ENCODE measurements around the gene RFX4.
"Not testable (repeated sequence)": the region's sequence is repeated elsewhere in the genome, so short reads cannot be mapped to it uniquely, and the experiment has no call there.

The RFX4 gene

DNA sequence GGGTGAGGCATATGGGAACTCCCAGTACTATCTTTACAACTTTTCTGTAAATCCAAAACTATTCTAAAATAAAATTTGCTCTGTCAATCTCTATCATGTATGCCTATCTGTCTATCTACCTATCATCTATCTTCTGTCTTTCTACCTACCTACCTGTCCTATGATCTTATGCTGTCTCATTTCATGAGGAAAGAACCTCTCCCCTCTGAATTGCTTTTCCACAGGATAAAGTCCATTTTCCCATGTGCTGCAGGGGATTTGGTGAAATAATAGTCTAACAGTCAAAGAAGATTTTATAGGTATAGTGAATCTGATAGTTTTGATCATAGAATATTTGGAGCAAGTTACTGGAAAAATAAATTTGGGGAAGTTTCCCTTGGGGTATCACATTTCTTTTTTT, 104.9 kb downstream of the RFX4 start:
- TF ChIP-seq Cebpa-rat (IDR thresholded peaks at IDR 0.05): no peak
- no peaks in the 10 kb centered on the region for H4K20me1 ChIP-seq

DNA sequence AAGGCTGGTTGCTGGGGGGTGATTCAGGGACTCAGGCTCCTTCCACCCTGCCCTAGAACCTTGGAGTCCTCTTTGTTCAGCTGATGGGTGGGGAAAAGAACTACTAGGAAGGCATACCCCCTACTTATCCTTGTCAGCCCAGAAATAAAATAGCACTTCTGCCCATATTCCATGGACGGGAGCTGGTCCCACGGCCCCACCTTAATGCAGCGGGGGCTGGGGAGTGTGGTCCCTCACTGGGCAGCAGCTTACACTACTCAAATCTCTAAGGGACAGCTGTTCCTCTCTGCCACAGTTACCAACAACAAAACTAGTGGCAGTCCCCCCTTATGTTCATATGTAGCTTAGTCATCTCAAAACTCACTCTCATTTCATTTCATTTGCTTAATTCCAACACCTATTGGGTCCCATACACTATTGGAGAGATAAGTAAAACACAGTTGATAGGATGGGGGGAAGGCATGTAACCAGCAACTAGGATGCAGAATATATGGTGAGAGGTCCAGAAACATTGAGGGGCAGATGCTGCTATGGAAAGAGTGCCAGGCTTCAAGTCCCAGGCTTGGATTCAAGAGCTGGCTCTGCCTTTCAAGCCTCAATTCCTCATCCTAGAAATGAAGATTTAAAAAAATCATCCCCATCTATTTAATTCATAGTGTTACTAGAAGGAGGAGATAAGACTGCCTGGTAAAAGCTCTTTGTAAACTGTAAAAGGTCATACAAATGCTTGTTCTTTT, 107.9 kb downstream of the RFX4 start:
- Histone ChIP-seq H3K9me3 (replicated peaks in 1 of 11) (no peaks in the 10 kb centered on the region), H3K4me3 (no peak overlapping the region), H3K4me1 (no peaks in the 10 kb centered on the region), H4K20me1 (no peaks in the 10 kb centered on the region), H3K36me3 (no peaks in the 10 kb centered on the region), H3K27me3 (no peaks in the 10 kb centered on the region), H3K27ac (no peak overlapping the region), H3K4me2 (no peak overlapping the region), H3K9ac (no peak overlapping the region)
- TF ChIP-seq Cebpa-rat (IDR thresholded peaks at IDR 0.05): no peak

More for the DNA sequence above, 104.9 kb downstream of the RFX4 start:
- no peak overlapping the region for H3K4me2 ChIP-seq
- H3K9me3 ChIP-seq (replicated peaks in 1 of 11): no peaks in the 10 kb centered on the region
- no peak overlapping the region for H3K27ac ChIP-seq
- no peaks in the 10 kb centered on the region for H3K4me1 ChIP-seq
- no peaks in the 10 kb centered on the region for H3K36me3 ChIP-seq
- H3K27me3 ChIP-seq: no peaks in the 10 kb centered on the region
- no peak overlapping the region for H3K4me3 ChIP-seq
- no peak overlapping the region for H3K9ac ChIP-seq

DNA sequence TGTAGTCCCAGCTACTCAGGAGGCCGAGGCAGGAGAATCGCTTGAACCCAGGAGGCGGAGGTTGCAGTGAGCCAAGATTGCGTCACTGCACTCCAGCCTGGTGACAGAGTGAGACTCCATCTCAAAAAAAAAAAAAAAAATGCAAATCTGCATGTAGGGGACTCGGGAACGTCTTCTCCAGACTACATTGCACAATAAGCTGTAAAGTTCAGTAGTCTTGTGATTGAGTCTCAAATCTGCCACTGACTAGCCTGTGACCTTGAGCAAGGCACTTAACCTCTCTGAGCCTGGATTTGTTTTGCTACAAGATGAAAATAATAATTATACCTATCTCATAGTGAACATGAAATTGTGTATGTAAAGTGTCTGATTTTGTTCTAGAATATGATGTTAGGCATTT, 109.2 kb downstream of the RFX4 start:
- H3K9me3 ChIP-seq (replicated peaks in 1 of 11); H4K20me1 ChIP-seq; H3K9ac ChIP-seq; H3K4me3 ChIP-seq; H3K4me1 ChIP-seq; H3K27ac ChIP-seq; H3K4me2 ChIP-seq; H3K27me3 ChIP-seq; H3K36me3 ChIP-seq: not testable (repeated sequence)

DNA sequence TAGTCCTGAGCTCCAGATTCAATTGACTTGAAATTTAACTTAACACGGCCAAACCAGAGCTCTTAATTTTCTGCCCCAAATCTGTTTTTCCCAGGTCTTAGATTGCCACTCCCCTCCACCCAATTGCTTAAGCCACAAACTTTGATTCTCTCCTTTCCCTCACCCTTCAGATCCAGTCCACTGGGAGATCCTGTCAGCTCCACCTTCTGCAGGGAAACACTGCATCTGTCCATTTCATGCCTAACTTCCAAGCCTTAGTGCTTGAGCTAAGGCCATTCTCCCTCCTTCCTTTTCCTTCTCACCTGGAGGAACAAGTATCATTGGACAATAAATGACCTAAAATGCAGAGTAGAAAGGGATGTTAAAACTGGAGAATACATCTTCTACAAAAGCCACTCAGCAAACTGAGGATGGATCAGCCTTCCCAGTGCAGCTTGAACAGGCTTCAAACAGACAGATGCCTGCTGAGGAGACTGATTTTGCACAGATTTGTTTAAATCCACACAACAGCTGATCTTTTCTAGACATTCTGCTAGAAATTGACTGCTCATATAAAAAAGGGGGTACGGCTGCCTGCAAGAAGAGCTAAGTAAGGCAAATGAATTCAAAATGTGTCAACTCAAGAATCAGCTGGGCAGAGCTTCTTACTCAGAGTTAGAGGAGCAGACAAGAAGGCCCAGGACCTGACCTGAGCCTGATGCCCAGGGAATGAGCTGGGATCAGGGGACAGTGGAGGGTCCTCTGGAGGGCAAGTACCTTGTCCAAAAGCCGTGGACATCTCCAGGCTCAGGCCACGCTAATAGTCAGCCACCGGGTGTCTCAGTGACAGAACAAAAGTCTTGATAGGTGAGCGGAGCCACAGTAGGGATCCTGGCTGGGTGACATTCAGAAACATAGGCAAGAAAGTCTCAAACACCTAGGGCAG, 110.4 kb downstream of the RFX4 start:
- H3K9me3 ChIP-seq (replicated peaks in 1 of 11): peaks cover 1 to 6% (median 2%) of the 10 kb centered on the region in 11 experiments; a peak in 13 of 22 replicates
- H3K4me1 ChIP-seq: no peaks in the 10 kb centered on the region
- H3K27ac ChIP-seq: no peak overlapping the region
- H3K4me3 ChIP-seq: no peak overlapping the region
- no peak overlapping the region for H3K4me2 ChIP-seq
- TF ChIP-seq Cebpa-rat (IDR thresholded peaks at IDR 0.05): no peak
- H3K36me3 ChIP-seq: no peaks in the 10 kb centered on the region
- no peak overlapping the region for H3K9ac ChIP-seq
- H4K20me1 ChIP-seq: no peaks in the 10 kb centered on the region
- H3K27me3 ChIP-seq: no peaks in the 10 kb centered on the region

DNA sequence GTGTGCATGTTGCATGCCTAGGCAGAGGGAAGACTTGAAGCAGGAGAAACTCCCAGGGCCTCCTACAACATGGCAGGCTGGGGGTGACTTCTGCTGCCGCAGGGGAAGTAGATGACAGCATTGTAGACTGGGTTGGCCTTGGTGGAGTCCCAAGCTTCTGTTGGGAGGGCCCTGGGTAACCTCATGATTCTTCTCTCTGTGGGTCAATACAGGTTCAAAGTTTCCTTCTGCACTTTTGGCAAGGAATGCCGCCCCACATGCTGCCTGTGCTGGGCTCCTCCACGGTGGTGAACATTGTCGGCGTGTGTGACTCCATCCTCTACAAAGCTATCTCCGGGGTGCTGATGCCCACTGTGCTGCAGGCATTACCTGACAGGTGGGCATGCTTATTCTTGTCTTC, 113.3 kb downstream of the RFX4 start:
- no peak for TF ChIP-seq Cebpa-rat (IDR thresholded peaks at IDR 0.05)
- Histone ChIP-seq H3K4me2 (no peak overlapping the region), H3K9me3 (replicated peaks in 1 of 11) (peaks cover 12 to 29% (median 19%) of the 10 kb centered on the region in 11 experiments), H3K27me3 (no peaks in the 10 kb centered on the region), H3K4me3 (no peak overlapping the region), H3K36me3 (no peaks in the 10 kb centered on the region), H3K4me1 (no peaks in the 10 kb centered on the region), H3K27ac (no peak overlapping the region), H3K9ac (no peak overlapping the region), H4K20me1 (no peaks in the 10 kb centered on the region)

DNA sequence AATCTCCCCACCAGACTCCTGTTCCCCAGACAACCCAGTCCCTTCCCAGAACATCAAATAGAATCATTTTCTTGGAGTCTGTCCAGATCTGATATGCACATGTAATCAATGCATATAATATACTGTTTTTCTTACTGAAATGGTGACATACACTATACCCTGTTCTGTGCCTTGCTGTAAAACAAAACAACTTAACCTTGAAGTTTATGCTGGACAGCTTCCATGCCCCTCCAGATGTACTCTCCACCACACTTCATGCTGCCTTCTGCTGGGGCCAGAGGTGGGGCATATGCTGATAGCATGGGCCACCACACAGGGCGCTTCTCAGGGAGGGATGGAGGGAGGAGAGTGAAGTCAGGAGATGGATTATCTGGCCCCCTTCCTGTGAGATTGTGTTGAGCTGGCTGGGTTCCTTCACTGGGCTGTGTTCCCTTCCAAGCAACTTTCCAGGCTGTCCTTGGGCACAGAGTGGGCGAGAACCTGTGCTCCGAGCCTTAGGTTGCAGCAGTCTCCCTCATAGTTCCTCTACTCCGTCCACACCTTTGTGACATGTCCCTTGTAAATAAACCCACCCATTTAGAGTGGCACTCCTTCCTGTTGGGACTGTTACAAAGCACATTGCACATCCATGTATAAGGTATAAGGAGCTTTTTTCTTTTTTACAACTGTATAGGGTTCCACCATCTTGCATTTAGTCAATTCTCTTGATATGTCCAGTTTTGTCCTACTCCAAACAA, 114.0 kb downstream of the RFX4 start:
- no peak for TF ChIP-seq Cebpa-rat (IDR thresholded peaks at IDR 0.05)
- Histone ChIP-seq H3K27ac (no peak overlapping the region), H4K20me1 (no peaks in the 10 kb centered on the region), H3K4me2 (no peak overlapping the region), H3K9me3 (replicated peaks in 1 of 11) (peaks cover 19 to 37% (median 27%) of the 10 kb centered on the region in 11 experiments), H3K4me3 (no peak overlapping the region), H3K9ac (no peak overlapping the region), H3K27me3 (no peaks in the 10 kb centered on the region), H3K4me1 (no peaks in the 10 kb centered on the region), H3K36me3 (no peaks in the 10 kb centered on the region; a peak in 1 of 22 replicates)

DNA sequence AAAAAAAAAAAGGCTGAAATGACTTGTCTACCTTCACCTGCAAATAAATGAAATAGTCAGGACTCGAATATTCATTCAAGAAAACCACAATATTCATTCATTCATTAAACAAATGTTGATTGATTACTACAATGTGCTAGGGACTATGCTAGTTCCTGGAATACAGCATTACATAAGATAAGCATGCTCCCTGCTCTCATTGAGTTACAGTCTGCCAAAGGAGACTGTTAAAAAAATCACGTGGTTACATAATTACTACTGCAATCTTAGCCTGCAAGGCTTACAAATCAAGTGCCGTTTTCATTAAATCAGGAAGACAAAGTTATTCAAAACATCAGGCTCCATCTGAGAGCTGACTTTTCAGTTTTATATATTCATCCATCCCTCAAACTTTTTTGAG, 121.3 kb downstream of the RFX4 start:
- peaks cover 24 to 38% (median 30%) of the 10 kb centered on the region in 11 experiments for H3K9me3 ChIP-seq (replicated peaks in 1 of 11)
- no peak overlapping the region for H3K9ac ChIP-seq
- H3K4me3 ChIP-seq: no peak overlapping the region
- H3K4me2 ChIP-seq: no peak overlapping the region
- no peak for TF ChIP-seq Cebpa-rat (IDR thresholded peaks at IDR 0.05)
- no peak overlapping the region for H3K27ac ChIP-seq
- H4K20me1 ChIP-seq: no peaks in the 10 kb centered on the region
- no peaks in the 10 kb centered on the region; a peak in 2 of 22 replicates for H3K36me3 ChIP-seq
- no peaks in the 10 kb centered on the region for H3K27me3 ChIP-seq
- H3K4me1 ChIP-seq: no peaks in the 10 kb centered on the region

DNA sequence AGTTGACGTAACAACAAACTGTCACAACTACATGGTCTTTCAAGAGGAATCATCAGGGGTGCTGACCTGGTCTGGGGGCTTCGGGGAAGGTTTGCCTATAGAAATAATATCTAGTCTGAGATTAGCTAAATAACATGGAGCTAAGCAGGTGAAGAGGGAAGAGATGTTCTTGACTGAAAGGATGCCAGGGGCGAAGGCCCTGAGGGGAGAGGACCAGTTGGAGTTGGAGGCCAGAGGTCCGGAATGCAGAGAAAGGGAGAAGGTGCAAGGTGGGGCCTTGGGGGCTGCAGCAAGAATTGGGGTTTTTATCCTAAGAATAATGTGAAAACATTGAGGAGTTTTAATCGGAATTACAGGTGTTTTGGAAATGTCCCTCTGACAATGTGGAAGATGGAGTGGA, 123.2 kb downstream of the RFX4 start:
- no peaks in the 10 kb centered on the region for H3K27me3 ChIP-seq
- H3K4me1 ChIP-seq: no peaks in the 10 kb centered on the region
- H3K36me3 ChIP-seq: no peaks in the 10 kb centered on the region; a peak in 2 of 22 replicates
- H3K4me2 ChIP-seq: no peak overlapping the region
- no peak overlapping the region for H3K9ac ChIP-seq
- no peaks in the 10 kb centered on the region for H4K20me1 ChIP-seq
- no peak for TF ChIP-seq Cebpa-rat (IDR thresholded peaks at IDR 0.05)
- H3K27ac ChIP-seq: no peak overlapping the region
- peaks cover 18 to 23% (median 22%) of the 10 kb centered on the region in 11 experiments for H3K9me3 ChIP-seq (replicated peaks in 1 of 11)
- H3K4me3 ChIP-seq: no peak overlapping the region

DNA sequence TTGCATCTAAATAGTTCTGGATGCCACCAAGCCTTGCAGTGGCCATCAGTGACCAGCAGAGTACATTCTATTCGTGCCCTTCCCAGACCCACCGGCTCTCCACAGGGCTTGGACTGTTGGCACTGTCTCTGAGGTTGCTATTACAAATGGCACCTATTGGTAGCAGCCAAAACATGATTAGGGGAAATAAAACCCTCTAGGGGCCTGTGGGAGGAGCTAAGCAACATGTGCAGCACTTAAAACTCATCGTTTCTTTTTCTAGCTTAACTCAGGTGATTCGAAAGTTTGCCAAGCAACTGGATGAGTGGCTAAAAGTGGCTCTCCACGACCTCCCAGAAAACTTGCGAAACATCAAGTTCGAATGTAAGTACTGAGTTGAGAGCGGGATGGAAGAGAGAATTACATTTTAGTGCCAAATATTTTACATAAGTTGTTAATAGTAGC, 126.3 kb downstream of the RFX4 start:
- Histone ChIP-seq H3K4me3 (no peak overlapping the region), H4K20me1 (no peaks in the 10 kb centered on the region), H3K9me3 (replicated peaks in 1 of 11) (no peaks in the 10 kb centered on the region), H3K36me3 (no peaks in the 10 kb centered on the region), H3K4me2 (no peak overlapping the region), H3K9ac (no peak overlapping the region), H3K27ac (no peak overlapping the region), H3K27me3 (no peaks in the 10 kb centered on the region), H3K4me1 (no peaks in the 10 kb centered on the region)
- TF ChIP-seq Cebpa-rat (IDR thresholded peaks at IDR 0.05): no peak
